GM19372 (cell line): Measurements from ENCODE around the gene JAM2.
A peak's percentile ranks its signal among the peaks of the same experiment; 100 is the strongest.
"Not testable (repeated sequence)": the region's sequence is repeated elsewhere in the genome, so short reads cannot be mapped to it uniquely, and the experiment has no call there.

Experiments
- ATAC-seq: cut with Tn5 transposase; IDR thresholded peaks from one replicate; pipeline ENCODE4 v1.9.1; 2021; ENCODE audit warnings: mild to moderate bottlenecking, low read depth, moderate library complexity; ENCODE audit not compliant: unreplicated experiment

The JAM2 gene

GRCh38 chr21:25638660-25639550 lies at the start of gene JAM2:
JAM2 (plus strand) TSS chr21:25639258; CDS start chr21:25639822, 564 bp downstream.
- ATAC-seq = peak; percentile 43

GRCh38 chr21:25589887-25590286 lies 49.2 kb upstream of the JAM2 start:
- ATAC-seq = no peak

- ATAC-seq = peak; percentile 93
These were observed 31.7 kb upstream of the JAM2 start, which contains the start of gene MRPL39 for GRCh38 chr21:25607151-25608043. MRPL39 (minus strand) TSS chr21:25607481; CDS start chr21:25607475, 6 bp downstream.

GRCh38 chr21:25608044-25608737 lies 30.9 kb upstream of the JAM2 start:
- ATAC-seq = peak; percentile 74

GRCh38 chr21:25614441-25614840 lies 24.6 kb upstream of the JAM2 start:
- ATAC-seq = no peak

GRCh38 chr21:25615880-25616279 lies 23.2 kb upstream of the JAM2 start:
- no peak for ATAC-seq

- ATAC-seq = no peak
These were observed 19.9 kb upstream of the JAM2 start for GRCh38 chr21:25619198-25619597.

- no peak for ATAC-seq
These were observed 14.5 kb upstream of the JAM2 start for GRCh38 chr21:25624511-25624910.

- no peak for ATAC-seq
These were observed 14.0 kb upstream of the JAM2 start for GRCh38 chr21:25625036-25625435.

- not testable (repeated sequence) for ATAC-seq
These were observed 13.1 kb upstream of the JAM2 start for GRCh38 chr21:25625776-25626555.

- no peak for ATAC-seq
These were observed 12.3 kb upstream of the JAM2 start for GRCh38 chr21:25626757-25627156.

- ATAC-seq = no peak
These were observed 6.8 kb upstream of the JAM2 start for GRCh38 chr21:25632296-25632695.

- ATAC-seq = no peak
These were observed 3.7 kb upstream of the JAM2 start for GRCh38 chr21:25635310-25635709.

- ATAC-seq = no peak
These were observed 2.3 kb upstream of the JAM2 start for GRCh38 chr21:25636727-25637126.

- ATAC-seq = no peak
These were observed 1.0 kb upstream of the JAM2 start for GRCh38 chr21:25637851-25638659.

- peak; percentile 70 for ATAC-seq
These were observed 618 bp downstream of the JAM2 start for GRCh38 chr21:25639551-25640201.

- peak; percentile 20 for ATAC-seq
These were observed 1.3 kb downstream of the JAM2 start for GRCh38 chr21:25640202-25640942.

- ATAC-seq = no peak
These were observed 1.9 kb downstream of the JAM2 start for GRCh38 chr21:25640943-25641292.
